HCEC 1CT (cell line): ENCODE measurements around the gene TRPM2.

ENCODE experiments used
- DNase-seq: peaks from one replicate; pipeline ENCODE4 v3.0.0-alpha.2; 2017

Gene TRPM2

DNA sequence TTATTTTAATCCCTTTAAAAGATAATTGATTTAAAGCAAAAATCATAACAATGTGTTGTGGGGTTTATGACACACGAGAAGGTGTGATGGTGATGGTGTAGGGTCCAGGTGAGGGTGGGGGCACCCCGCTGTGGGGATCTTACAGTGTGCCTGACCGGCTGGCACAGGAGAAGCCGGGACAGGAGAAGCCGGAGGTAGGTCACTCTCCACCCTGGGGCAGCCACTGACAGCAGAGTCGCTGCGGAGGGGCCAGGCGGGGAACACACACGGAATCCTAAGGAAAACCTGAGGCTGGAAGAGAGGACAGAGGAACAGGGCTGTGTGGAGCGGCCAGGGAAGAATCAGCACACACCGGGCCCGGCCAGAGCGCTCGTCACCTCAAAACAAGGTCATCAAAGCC, 97.6 kb downstream of the TRPM2 start:
- no peak for DNase-seq

DNA sequence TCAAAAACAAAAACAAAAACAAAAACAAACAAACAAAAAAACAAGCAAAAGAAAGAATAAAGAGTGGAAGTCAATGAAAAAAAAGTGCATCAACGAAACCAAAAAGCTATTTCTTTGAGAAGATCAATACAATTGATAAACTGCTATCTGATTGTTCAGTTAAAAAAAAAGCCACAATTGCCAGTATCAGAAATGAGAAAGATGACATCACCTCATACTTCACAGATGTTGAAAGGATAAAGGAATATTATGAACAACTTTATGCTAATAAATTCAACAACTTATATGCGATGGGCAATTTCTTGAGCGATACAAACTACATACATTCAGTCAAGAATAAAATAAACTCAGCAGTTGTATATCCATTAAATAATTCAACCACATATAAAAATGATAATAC, 99.7 kb downstream of the TRPM2 start:
- DNase-seq, result no peak

DNA sequence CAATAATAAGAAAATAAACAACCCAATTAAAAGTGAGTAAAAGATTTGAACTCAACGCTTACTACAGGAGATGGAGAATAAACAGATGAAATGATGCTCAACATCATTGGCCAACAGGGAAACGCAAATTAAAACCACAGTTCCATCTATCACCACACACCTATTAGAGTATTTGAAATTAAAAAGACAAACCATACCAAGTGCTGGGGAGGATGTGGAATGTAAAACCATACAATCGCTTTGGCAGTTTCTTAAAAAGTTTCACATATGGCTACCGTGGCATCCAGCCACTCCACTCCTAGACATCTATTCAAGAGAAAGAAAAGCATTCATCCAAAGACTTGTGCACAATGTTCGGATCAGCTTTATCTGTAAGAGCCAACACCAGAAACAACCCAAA, 100.6 kb downstream of the TRPM2 start:
- DNase-seq, result no peak

DNA sequence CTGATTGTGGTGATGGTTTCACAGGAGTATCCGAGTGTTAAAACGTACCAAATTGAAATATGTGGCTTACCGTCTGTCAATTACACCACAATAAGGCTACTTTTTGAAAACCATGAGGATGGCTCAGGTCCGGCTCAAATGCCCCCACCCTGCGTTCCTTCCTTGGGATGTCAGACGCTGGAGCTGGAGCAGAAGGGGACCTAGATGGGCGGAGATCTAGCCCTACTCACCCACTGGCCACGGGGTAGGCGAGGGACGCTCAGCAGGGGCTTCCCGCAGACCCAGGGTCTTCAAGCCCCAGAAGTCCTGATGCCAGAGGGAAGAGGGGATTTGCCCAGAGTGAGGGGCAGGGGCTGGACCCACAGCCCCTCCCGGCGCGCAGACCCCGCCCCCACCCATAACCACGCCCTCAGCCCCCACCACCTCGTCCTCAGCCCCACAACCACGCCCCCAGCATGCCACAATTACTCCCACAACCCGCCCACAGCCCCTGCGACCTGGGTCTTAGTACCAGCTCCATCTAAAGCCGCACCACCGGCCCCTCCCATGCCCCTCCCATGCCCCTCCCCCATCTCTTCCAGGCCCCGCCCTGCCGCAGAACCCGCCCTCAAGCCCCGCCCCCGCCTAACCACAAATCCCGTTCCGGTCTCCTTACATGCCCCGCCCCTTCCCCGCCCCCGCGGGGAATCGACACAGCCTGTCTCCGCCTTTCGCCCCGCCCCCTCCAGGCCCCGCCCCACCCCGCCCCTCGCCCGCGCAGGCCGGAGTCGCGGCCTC, 101.5 kb downstream of the TRPM2 start, which contains the start of gene LRRC3:
LRRC3 (plus strand) TSS at position 764 of the 777 bp plus-strand sequence. CDS start 1,135 bp downstream, outside the sequence.
- DNase-seq, result no peak

DNA sequence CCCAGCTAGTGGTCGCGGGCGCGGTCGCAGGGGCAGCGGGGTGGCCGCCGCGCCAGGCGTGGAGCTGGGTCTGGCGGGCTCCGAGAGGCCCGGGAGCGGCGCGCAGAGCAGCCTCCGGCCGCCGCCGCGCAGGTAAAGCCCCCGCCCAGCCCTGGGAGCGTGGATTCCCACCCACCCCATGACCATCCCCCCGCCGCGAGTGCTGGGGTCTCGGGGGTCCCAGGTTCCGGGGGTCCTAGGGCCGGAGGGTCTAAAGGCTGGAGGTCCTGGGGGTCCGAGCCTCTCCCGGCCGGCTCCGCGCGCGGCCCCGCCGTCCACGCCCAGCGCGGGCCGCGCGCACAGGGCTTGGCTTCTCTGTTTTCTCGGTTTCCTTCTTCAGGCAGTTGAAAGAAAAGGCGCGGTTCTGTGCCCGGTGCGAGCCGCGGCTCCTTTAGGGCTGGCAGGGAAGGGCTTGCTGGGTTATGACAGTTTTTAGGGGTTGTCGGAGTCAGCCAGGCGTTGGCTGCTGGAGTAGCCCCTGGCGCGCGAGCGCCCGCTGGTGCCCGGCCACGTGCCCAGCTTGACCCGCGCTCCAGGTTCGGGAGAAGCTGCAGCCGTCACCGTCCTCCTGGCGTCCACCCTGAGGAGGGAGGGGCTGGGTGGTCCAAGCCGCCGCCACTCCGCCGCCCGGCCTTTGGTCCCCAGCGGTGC, 102.2 kb downstream of the TRPM2 start:
- no peak for DNase-seq

DNA sequence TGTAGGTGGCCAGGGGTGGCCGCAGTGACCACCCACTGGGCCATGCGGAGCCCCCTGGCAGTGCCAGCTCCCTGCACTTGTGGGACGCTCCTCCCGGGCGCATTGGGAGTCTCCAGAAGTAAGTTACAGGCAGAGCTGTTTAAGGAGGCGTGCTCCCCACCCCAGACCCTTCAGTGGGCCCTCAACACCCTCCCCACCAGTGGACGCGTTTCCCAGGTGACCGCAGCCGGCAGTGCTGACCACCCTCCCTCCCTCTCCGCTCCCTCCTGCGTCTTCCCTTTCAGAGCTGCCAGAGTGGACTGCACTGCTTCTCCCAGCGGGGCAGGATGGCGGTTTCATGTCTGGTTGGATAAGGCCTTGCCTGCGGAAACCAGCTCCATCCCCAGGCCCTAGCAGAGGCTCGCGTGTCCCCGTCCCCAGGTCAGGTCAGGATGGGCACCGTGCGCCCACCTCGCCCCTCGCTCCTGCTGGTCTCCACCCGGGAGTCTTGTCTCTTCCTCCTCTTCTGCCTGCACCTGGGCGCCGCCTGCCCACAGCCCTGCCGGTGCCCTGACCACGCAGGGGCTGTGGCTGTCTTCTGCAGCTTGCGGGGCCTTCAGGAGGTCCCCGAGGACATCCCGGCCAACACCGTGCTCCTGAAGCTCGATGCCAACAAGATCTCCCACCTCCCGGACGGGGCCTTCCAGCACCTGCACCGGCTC, 102.9 kb downstream of the TRPM2 start:
- DNase-seq, result no peak

DNA sequence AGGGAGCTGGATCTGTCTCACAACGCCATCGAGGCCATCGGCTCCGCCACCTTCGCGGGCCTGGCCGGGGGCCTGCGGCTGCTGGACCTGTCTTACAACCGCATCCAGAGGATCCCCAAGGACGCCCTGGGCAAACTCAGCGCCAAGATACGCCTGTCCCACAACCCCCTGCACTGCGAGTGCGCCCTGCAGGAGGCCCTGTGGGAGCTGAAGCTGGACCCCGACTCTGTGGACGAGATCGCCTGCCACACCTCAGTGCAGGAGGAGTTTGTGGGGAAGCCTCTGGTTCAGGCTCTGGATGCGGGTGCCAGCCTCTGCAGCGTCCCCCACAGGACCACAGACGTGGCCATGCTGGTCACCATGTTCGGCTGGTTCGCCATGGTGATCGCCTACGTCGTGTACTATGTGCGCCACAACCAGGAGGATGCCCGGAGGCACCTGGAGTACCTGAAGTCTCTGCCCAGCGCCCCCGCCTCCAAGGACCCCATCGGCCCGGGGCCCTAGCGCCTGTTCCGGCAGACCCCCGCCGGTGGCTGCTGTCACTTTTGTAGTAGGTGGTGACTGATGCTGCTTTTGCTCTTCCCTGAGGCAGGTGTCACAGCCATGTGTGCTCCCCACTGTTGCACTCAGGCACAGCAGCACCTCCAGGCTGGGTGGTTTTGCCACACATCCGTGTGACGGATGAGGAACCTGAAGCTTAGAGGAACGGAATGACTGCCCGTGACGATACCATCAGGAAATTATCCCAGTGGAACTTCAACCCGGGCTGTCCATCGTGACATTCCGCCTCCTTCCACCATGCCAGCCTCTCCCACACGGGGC, 103.7 kb downstream of the TRPM2 start:
- DNase-seq, result no peak

DNA sequence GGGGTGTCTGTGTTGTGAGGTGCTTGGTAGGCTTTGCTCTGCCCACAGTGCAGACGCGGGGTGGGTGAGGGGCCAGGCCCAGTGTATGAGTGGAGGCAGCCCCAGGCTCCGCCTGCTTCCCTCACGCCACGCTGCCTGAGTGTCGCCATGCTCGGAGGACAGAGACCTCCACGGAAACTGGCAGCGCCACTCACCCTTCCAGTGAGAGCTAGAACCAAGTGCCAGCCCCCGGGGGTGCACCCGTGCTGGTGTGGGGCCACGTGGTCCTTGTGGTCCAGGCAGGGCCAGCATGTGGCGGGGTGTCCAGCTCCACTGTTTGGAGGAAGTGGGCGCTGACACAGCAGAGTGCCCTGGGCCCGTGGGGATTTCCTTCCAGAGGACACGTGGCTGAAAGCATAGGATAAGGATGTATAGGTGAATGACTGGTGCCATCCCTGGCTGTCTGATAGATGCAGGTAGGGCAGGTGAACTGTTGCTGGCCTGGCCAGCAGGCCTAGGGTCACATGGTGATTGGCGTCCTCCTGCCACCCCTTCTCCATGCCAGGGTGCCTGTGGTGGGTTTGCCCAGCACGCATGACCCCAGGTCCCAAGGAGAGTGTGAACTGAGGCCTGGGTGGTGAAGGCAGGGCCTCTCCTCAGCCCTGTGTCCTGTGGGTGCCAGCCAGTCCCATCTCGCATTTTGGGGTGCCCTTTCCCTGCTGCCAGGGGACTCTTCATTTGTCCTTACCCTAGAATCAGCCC, 105.7 kb downstream of the TRPM2 start:
- DNase-seq, result no peak

DNA sequence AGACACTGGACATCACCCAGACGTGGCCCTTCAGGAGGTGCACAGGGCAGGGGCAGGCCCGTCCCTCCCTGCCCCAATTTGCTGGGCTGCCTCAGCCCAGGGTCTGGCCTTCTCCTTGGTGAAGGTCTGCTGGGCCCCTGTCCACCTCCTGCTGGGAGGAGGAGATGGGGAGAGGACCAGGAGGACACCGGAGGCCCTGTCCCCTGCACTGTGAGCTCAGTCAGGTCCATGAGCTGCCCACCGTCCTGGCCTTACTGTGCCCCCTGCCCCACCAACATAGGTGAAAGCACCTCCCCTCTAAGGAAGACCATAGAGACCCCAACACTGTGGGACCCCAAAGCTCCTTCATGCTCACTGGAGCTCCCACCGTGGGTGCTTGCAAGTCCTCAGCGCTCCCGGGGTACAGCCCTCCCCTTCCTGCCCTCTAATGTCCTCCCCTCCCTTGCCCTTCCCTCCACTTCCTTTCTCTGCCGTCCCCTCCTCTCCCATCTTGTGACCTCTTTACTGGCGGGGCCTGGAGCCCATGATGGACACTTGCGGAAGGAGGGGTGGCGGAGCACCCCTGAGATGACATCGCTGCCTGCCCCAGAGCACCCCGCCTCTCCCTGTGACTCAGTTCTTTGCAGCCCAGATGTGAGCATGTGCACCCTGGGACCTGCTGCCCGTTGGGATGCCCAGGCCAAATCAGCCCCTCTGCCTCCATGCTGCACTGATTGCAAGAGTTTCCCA, 106.5 kb downstream of the TRPM2 start:
- no peak for DNase-seq

DNA sequence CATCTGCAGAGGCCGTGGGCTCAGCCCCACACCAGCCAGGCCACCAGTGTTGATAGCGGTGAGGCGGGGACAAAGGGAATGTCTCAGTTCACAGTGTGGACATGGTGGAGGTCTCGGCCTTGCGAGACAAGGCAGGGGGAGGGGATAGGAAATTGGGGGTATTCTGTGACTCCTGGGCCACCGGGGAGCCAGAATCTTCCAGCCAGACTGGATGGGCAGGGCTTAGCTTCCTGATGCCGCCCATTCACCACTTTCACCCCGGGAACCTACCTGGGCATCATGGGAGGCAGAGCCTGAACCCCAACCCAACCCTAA, 107.0 kb downstream of the TRPM2 start:
- DNase-seq, result no peak

DNA sequence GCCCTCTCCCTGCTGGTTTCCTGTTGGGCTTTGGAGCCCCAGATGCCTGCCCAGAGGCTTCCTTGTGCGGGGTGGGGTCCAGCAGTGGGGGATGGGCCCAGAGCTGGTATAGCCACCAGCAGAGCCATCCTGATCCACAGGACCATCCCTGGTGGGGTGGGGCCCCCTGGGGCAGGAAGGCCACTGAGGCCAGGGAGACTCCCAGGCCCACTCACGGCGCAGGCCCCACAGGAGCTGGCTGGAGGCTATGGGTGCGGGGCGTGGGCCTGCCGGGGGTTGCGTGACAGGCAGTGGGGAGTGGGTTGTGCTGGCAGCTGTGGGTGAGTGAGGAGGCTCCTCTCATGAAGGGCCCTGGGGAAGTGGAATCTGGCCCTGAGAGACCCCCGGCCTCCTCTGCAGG, 107.6 kb downstream of the TRPM2 start:
- no peak for DNase-seq

DNA sequence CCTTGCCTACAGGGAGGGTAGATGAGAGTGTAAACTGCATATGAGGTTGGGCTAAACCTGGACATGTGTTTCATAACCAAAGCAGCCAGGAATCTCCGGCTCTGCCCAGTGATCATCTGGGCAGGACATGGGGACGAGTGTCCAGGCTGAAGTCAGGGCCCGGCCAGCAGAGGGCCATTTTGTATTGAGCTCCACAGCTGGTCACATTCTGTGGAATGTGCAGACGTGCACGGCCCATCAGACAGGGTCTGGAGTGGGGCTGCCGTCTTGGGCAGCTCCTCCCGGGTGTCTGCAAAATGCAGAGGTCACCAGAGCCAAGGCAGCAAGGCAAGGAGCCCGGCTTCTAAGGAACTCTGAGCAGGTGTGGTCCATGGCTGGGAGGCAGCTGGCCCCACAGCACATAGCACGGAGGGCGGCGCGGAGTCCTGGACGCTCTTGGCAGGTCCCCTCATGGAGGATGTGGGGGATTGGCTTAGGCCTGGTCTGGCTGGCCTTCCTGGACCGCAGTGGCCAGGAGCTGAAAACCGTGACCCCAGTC, 108.1 kb downstream of the TRPM2 start:
- DNase-seq, result no peak

DNA sequence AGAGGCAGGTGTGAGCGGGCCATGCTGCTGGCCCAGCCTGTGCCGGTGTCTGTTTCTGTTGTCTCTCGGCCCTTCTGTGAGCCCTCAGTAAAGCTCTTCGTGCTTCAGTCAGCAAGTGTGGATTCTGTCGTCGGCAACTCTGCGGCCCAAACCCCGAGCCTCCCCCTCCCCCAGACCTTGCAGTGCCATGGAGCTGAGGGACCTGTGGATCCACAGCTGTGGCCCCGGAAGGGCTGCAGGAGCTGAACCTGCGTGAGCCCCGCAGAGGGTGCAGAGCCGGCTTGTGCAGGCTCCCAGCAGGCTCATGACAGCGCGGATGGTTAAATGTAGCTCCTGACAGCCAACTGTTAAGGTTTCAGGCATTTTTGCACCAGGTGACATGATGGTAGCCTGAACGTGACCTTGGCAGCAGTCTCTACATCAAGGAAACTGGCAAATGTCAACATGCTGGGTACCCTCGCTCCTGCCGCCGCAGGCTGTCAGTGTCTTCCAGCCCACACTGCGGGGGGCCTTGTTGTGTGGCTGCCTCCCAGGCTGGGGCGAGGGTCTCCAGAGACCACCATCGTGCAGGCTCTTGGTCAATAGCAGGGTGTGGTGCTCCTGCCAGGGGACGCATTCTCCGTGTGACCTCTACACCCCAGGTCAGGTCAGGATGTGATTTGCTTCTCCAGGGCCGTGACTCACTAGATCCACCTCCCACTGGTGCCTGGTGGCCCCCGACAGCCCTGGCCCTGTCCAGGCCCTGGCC, 108.8 kb downstream of the TRPM2 start:
- no peak for DNase-seq

DNA sequence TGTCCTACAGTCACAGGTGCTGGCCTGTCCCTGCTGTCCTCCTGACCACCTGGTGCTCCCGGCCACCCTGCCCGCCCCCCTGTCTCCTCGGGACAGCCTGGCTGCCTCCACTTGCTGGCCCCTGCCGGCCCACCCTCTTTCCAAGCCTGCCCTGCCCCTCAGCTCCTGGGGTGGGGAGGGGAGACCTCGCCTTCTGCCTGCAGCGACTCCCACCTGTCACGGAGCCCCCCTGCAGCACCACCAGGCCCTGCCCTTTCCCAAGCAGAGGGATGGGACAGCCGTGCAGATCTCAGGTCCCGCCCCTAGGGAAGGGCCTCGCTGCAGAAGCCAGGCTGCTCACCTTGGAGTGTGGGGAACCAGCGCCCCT, 109.4 kb downstream of the TRPM2 start:
- DNase-seq, result no peak

DNA sequence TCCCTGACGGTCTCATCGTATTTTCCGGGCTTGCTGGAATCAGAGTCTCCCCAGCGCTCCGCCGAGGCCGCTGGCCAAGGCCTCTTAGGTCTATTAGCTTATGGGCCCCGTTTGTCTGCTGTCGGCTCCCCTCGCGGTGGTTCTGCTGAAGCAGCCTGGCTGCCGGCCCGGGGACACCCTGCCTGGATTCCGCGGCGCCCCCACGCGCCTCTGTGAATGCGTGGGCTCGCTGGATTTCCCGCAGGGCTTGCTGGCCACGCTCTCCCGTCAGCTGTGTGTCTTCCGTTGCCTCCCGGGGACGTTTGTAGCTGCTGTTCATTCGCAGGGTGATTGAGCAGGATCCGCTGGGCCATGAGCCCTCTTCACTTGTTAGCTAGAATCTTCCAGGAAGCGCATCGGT, 110.3 kb downstream of the TRPM2 start:
- DNase-seq, result no peak

DNA sequence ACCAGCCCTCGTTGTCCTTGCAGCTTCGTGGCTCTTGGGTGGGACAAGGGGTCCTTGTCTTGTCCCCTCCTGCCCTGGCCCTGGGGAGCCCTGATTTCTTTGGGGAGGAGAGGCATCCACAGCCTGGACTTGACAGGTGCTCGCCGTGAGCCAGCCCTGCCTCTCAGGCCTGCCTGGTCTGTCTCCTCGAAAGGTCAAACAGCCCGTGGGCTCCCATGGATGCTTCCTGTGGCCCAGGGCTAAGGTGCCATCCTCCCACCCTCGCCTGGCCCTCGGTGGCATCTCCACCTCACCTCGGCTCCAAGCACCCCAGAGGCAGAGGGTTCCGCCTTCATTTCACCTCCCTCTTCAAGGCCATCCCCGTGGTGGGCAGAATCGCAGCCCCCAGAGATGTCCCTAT, 110.9 kb downstream of the TRPM2 start:
- no peak for DNase-seq

DNA sequence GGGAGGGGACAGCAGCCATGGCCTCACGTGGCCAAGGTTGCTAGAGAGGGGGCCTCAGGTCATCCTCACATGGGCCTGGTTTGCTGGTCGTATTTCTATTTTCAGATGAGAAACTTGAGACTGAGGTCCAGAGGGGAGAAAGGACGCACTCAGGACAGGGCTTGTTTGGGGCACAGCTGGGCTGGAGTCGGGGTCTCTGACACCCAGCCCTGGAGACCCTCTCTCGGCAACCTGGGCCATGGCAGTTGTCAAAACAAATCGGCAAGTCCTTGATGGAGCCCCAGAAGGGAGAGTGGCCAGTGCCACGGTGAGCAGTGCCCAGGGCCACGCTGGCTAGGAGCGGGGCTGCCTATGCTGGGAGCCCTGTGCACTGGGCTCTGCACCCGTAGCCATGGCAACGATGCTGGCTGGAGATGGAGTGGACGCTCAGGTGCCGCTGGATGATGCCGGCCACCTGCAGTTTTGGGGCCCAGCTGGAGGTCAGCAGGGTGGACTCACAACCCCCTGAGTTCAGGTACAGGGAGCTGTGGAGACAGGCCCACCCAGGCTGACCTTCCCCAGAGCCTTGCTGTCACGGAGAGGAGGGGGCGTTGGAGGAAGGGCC, 113.0 kb downstream of the TRPM2 start:
- no peak for DNase-seq

DNA sequence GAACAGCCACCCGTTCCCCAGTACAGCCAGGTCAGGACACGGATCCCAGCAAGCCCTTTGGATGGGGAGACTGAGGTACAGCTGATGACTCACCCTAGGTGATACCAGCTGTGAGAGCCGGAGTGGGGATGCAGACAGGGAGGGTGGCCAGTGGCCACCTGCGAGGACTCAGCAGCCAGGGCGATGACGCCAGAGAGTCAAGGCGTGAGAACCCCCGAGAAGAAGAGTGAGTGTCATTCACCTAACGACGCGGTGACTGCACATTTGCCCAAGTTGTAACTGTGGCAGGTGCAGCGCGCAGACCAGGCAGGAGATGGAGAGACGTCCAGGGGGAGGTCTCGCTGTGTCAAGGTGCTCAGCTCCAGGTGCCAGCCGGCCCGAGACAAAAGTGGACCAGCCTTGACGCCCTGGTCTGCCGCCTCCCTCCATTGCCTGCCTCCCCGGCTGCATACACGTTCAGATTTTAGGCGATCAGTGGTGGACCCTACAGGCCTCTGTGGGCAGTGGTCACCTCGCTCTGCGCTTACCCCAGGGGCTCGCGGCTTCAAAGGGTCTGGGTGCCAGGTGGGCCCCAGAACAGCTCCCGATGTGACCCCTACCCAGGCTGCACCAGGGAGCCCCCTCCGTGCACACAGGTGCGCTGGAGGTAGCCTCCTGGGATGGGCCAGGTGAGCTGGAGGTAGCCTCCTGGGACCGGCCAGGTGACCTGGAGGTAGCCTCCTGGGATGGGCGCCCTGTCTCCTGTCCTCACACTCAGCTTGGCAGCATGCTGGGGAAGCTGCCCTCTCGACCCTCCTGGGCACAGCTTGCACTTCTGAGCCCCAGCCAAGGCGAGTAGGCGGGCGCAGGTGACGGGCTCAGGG, 113.8 kb downstream of the TRPM2 start:
- DNase-seq, result no peak

DNA sequence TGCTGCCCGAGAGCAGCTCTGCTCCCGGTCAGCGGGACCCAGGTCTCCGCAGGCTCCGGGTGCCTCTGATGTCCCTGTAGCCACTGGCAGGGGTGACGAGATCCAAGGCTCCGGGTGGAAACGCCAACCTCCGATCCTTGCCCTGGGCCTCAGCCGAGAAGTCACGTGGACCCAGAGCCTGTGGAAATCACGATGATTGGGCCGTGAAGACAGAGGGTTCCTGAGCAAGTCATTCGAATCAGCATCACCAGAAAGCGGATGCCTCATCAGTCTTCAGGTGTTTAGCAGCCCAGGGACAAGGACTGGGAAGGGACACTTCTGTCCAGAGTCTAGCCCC, 114.4 kb downstream of the TRPM2 start:
- DNase-seq, result no peak

DNA sequence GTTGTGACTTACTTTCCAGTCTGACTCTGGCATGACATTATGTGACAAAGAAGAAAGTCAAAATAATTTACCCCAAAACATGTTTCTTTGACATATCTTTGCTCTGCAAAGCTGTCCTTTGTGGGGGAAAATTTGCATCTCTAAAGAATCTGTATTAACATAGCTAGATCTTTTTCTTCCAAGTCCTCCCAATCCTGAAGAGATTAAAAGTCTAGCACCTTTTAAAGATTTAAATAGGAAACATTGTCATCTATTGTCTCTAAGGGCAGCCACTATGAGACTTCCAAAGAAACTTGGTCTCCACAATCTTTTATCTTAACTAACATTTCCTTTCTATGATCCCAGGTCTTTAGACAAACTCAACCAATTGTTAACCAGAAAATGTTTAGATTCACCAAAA, 117.9 kb downstream of the TRPM2 start:
- no peak for DNase-seq
